Lower leg skin (tissue), 4 donors: ENCODE results near the gene UBE2QL1. TPM values are rescaled to one million over a fixed set of nuclear protein-coding genes. Genes with fewer than 3 reads are reported as not detected.
A peak's percentile ranks its signal among the peaks of the same experiment; 100 is the strongest.

ENCODE experiments used
- DNase-seq, 2 donors: peaks; one replicate each; pipeline ENCODE4 v3.0.0-alpha.2; 2019; ENCODE audit warnings: low spot score in 2 of 2
- H3K4me3 ChIP-seq: fragments of 200-600 bp; sonication (generic); 2 replicates; pipeline ENCODE4 v1.5.1; 2017; ENCODE audit warnings: mild to moderate bottlenecking, low read depth; ENCODE audit not compliant: poor library complexity, severe bottlenecking
- CTCF ChIP-seq, 3 donors: fragments of 450-650 bp; IDR thresholded peaks; one replicate each; pipeline ENCODE4 v1.5.1; 2016; ENCODE audit warnings: antibody characterized with exemption in 3 of 3, mild to moderate bottlenecking in 3 of 3, moderate library complexity in 2 of 3
- POLR2A ChIP-seq, 2 donors: fragments of 450-650 bp; IDR thresholded peaks; one replicate each; pipeline ENCODE4 v1.6.1; 2016 to 2017; ENCODE audit warnings: antibody characterized with exemption in 2 of 2, mild to moderate bottlenecking in 1 of 2, moderate library complexity in 1 of 2
- WGBS, 2 donors: methylation state at CpG; one replicate each; pipeline ENCODE4 v1.1.5; 2018; 5-methylcytosine and 5-hydroxymethylcytosine counted together
- intact Hi-C: fragments of 100-400 bp; cut with DNase I; formaldehyde crosslinking; loops from one replicate; pipeline ENCODE4 v1.15.0; 2023; ENCODE audit warnings: low total_unique reads
- total RNA-seq, 4 donors: library from RNA; depleted of rRNA; stranded (reverse); fragments of >200 nt; gene quantifications; one replicate each; pipeline ENCODE4 v1.1.0, GENCODE V29; 2016

Gene UBE2QL1
- total RNA-seq, 4 donors from 2014 or later = 0.72 to 3.4 (median 1.3) TPM

GRCh38 chr5:6543346-6543730 is 94.7 kb downstream of the UBE2QL1 start:
- peak in 1 of 2 donors; percentile 61 for DNase-seq
- TF ChIP-seq POLR2A (IDR thresholded peaks at IDR 0.05) (no peak), CTCF (IDR thresholded peaks at IDR 0.05) (no peak)
- 86 to 93% methylated on average over 6 of the region's 6 CpGs for WGBS, 2 donors

GRCh38 chr5:6543830-6544560 is 95.3 kb downstream of the UBE2QL1 start:
- intact Hi-C loops = no loop called here
- WGBS, 2 donors = 83 to 87% methylated on average over 12 of the region's 12 CpGs
- DNase-seq = peak in 1 of 2 donors; percentile 56
- no peak for TF ChIP-seq POLR2A (IDR thresholded peaks at IDR 0.05)
- TF ChIP-seq CTCF (IDR thresholded peaks at IDR 0.05) = no peak
- no peak overlapping the region for H3K4me3 ChIP-seq

More at GRCh38 chr5:6543346-6543730, 94.7 kb downstream of the UBE2QL1 start:
- H3K4me3 ChIP-seq = no peak overlapping the region
- intact Hi-C loops = no loop called here

Other genes with a start within 250 kb of the UBE2QL1 start
- gene MED10, start 70.3 kb upstream of the UBE2QL1 start, total RNA-seq = 10 to 100 TPM; 18.5 to 30.4 (median 24.9) TPM
- 10 to 100 TPM; 43.0 to 54.0 (median 47.9) TPM for gene NSUN2, start 184.2 kb downstream of the UBE2QL1 start, total RNA-seq
- 100 to 1,000 TPM in 2 of 4 donors, 10 to 100 TPM in 2; 83.1 to 155 (median 98.4) TPM for gene SRD5A1, start 184.6 kb downstream of the UBE2QL1 start, total RNA-seq